Stomach (tissue), 9 donors: ENCODE results near the gene ZACN. TPM values are rescaled to one million over a fixed set of nuclear protein-coding genes. Genes with fewer than 3 reads are reported as not detected.

Experiments
- DNase-seq, 2 donors: peaks; one replicate each; pipeline versions ENCODE4 v3.0.0 to v3.0.0-alpha.2; 2013 to 2019
- H3K27ac ChIP-seq, 5 donors: fragments of 200-600 bp in 4 of 5; sonication (generic) in 4 of 5; one replicate each; pipeline ENCODE4 v1.5.1; 2013 to 2019; ENCODE audit warnings: mild to moderate bottlenecking in 1 of 5, moderate library complexity in 1 of 5
- H3K27me3 ChIP-seq, 3 donors: fragments of 200-600 bp; sonication (generic); one replicate each; pipeline ENCODE4 v1.5.1; 2017 to 2019; ENCODE audit warnings: mixed run types in 1 of 3
- H3K36me3 ChIP-seq, 4 donors: fragments of 200-600 bp; sonication (generic); 1 replicate in 3 of 4; 2 replicates in 1 of 4; pipeline ENCODE4 v1.5.1; 2016 to 2019
- H3K4me1 ChIP-seq, 4 donors: fragments of 200-600 bp; sonication (generic); one replicate each; pipeline ENCODE4 v1.5.1; 2016 to 2019
- H3K4me3 ChIP-seq, 4 donors: fragments of 200-600 bp; sonication (generic) in 3 of 4; one replicate each; pipeline ENCODE4 v1.5.1; 2016 to 2019; ENCODE audit warnings: mild to moderate bottlenecking in 1 of 4
- H3K9me3 ChIP-seq, 4 donors: fragments of 200-600 bp; sonication (generic); one replicate each; pipeline ENCODE4 v1.5.1; 2016 to 2019
- CTCF ChIP-seq, 7 experiments: fragments of 450-650 bp in 4 of 7; fragments of 200-600 bp in 3 of 7; sonication (generic) in 3 of 7; IDR thresholded peaks; one replicate each; pipeline ENCODE4 v1.5.1; 2016 to 2019; ENCODE audit warnings: antibody characterized with exemption in 7 of 7, control low read depth in 2 of 7, mild to moderate bottlenecking in 1 of 7
- EP300 ChIP-seq: sonication (generic); formaldehyde crosslinking; IDR thresholded peaks from one replicate; pipeline ENCODE4 v1.6.1; 2017; ENCODE audit warnings: antibody characterized with exemption
- POLR2A ChIP-seq, 4 donors: fragments of 450-650 bp; IDR thresholded peaks; one replicate each; pipeline ENCODE4 v1.6.1; 2016; ENCODE audit warnings: antibody characterized with exemption in 4 of 4, control low read depth in 2 of 4, mild to moderate bottlenecking in 1 of 4, moderate library complexity in 1 of 4
- POLR2AphosphoS5 ChIP-seq, 3 donors: sonication (generic); formaldehyde crosslinking; IDR thresholded peaks; one replicate each; pipeline ENCODE4 v1.6.1; 2016; ENCODE audit warnings: antibody characterized with exemption in 3 of 3
- WGBS, 5 donors: extraction: QIAGEN DNeasy Blood & Tissue Kit in 3 of 5; methylation state at CpG; one replicate each; pipeline versions ENCODE4 v1.1.5 to v1.1.7; 2013 to 2018; 5-methylcytosine and 5-hydroxymethylcytosine counted together
- intact Hi-C: fragments of 100-400 bp; cut with DNase I; formaldehyde crosslinking; loops from one replicate; pipeline ENCODE4 v1.15.1; 2023; ENCODE audit warnings: low total_unique reads
- polyA plus RNA-seq, 3 donors: library from polyadenylated mRNA; stranded (reverse); fragments of 200-250 nt; gene quantifications; one replicate each; pipeline ENCODE4 v1.2.3, GENCODE V29; 2013
- total RNA-seq, 5 donors: library from RNA; depleted of rRNA; stranded (reverse); fragments of >200 nt; gene quantifications; one replicate each; pipeline versions ENCODE4 v1.1.0 to v1.2.3, GENCODE V29; 2014 to 2016
- donor health status: healthy with polysubstance abuse.
- donor health status: Bipolar disorder and iron deficiency.
- donor health status: healthy.

ZACN gene
- total and polyA plus RNA-seq, 8 donors, result 1.00 to 1.9 (median 1.4) TPM; not detected in 5

GRCh38 chr17:76107509-76107908 lies 28.5 kb downstream of the ZACN start:
- no peak for DNase-seq
- peak in 1 of 7 experiments; percentile 6 for TF ChIP-seq CTCF (IDR thresholded peaks at IDR 0.05)
- TF ChIP-seq EP300, result no peak
- Histone ChIP-seq H3K36me3 (no peaks in the 10 kb centered on the region), H3K9me3 (no peaks in the 10 kb centered on the region), H3K27me3 (no peaks in the 10 kb centered on the region), H3K4me1 (peaks cover 11 to 34% (median 26%) of the 10 kb centered on the region in 4 donors), H3K4me3 (no peak overlapping the region), H3K27ac (no peak overlapping the region)
- intact Hi-C loops, result no loop called here
- 82 to 88% (median 82%) methylated on average over 6 of the region's 6 CpGs for whole genome bisulfite sequencing, 5 donors

GRCh38 chr17:76111956-76112355 lies 33.0 kb downstream of the ZACN start:
- 84 to 90% (median 88%) methylated on average over 2 of the region's 2 CpGs for WGBS, 5 donors
- TF ChIP-seq POLR2AphosphoS5 (IDR thresholded peaks at IDR 0.05), result no peak
- TF ChIP-seq CTCF (IDR thresholded peaks at IDR 0.05), result no peak
- TF ChIP-seq POLR2A (IDR thresholded peaks at IDR 0.05), result no peak
- TF ChIP-seq EP300, result no peak

GRCh38 chr17:76115138-76115754 lies 36.3 kb downstream of the ZACN start:
- 82 to 89% (median 85%) methylated on average over 7 of the region's 7 CpGs for WGBS, 5 donors
- TF ChIP-seq EP300, result no peak
- no peak for TF ChIP-seq CTCF (IDR thresholded peaks at IDR 0.05)
- no peak for TF ChIP-seq POLR2AphosphoS5 (IDR thresholded peaks at IDR 0.05)
- no peak for TF ChIP-seq POLR2A (IDR thresholded peaks at IDR 0.05)
- no peak overlapping the region for H3K27ac ChIP-seq
- intact Hi-C loops, result no loop called here
- H3K27me3 ChIP-seq, result no peaks in the 10 kb centered on the region
- no peaks in the 10 kb centered on the region for H3K4me1 ChIP-seq
- H3K9me3 ChIP-seq, result no peaks in the 10 kb centered on the region
- no peak overlapping the region for H3K4me3 ChIP-seq
- no peak for DNase-seq
- no peaks in the 10 kb centered on the region for H3K36me3 ChIP-seq

More at GRCh38 chr17:76111956-76112355, 33.0 kb downstream of the ZACN start:
- no peak overlapping the region for H3K27ac ChIP-seq
- H3K36me3 ChIP-seq, result no peaks in the 10 kb centered on the region
- DNase-seq, result no peak
- H3K9me3 ChIP-seq, result no peaks in the 10 kb centered on the region
- H3K4me1 ChIP-seq, result no peaks in the 10 kb centered on the region
- no peaks in the 10 kb centered on the region for H3K27me3 ChIP-seq
- no peak overlapping the region for H3K4me3 ChIP-seq
- intact Hi-C loops, result no loop called here

GRCh38 chr17:76119409-76120371 lies 40.7 kb downstream of the ZACN start:
- intact Hi-C loops, result loop anchor here (5.0 to 10.0 kb wide), 2 partner anchors 65 to 158 kb away; no protein-coding TSS in a partner anchor
- Histone ChIP-seq H3K9me3 (no peaks in the 10 kb centered on the region), H3K27ac (no peak overlapping the region), H3K4me3 (no peak overlapping the region), H3K4me1 (peaks cover 10 to 12% (median 10%) of the 10 kb centered on the region in 4 donors), H3K36me3 (no peaks in the 10 kb centered on the region), H3K27me3 (no peaks in the 10 kb centered on the region)
- DNase-seq, result no peak
- 83 to 88% (median 85%) methylated on average over 19 of the region's 19 CpGs for WGBS, 5 donors
- TF ChIP-seq POLR2A (IDR thresholded peaks at IDR 0.05) (no peak), POLR2AphosphoS5 (IDR thresholded peaks at IDR 0.05) (no peak), EP300 (no peak), CTCF (IDR thresholded peaks at IDR 0.05) (no peak)
